ENCODE results near the gene BRCA1.
A peak's percentile ranks its signal among the peaks of the same experiment; 100 is the strongest.
"Not testable (repeated sequence)": the region's sequence is repeated elsewhere in the genome, so short reads cannot be mapped to it uniquely, and the experiment has no call there.

Gene BRCA1

DNA sequence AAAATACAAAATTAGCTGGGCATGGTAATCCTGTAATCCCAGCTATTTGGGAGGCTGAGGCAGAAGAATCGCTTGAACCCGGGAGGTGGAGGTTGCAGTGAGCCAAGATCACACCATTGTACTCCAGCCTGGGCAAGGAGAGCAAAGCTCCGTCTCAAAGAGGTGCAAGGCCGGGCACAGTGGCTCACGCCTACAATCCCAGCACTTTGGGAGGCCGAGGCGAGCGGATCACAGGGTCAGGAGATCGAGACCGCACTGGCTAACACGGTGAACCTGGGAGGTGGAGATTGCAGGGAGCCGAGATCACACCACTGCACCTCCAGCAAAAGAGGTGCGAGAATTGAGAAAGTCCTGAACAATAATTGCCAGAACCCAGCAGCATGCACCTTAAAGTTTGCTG, 124.3 kb downstream of the BRCA1 start:
- DNase-seq: not testable (repeated sequence)

DNA sequence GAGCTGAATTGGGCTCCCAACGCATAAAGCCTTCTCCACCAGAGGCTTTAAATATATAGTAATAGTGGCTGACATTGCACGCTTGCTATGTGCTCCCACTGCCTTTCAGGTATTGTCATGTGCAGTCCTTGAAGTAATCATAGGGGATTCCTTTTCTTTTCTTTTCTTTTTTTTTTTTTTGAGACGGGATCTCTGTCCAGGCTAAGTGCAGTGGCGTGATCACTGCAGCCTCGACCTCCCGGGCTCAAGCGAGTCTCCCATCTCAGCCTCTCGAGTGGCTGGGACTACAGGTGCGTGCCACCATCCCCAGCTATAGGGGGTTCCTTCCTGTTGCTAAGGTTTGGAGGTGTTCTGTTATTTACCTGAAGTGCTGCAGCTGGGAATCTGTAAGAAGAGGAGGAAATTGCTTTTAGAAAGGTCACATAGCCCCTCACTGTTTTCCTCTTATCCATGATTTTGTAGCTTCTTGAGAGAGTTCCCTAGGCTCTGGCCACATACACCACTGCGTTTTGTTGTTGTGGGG, 126.1 kb downstream of the BRCA1 start:
- DNase-seq: no peak

DNA sequence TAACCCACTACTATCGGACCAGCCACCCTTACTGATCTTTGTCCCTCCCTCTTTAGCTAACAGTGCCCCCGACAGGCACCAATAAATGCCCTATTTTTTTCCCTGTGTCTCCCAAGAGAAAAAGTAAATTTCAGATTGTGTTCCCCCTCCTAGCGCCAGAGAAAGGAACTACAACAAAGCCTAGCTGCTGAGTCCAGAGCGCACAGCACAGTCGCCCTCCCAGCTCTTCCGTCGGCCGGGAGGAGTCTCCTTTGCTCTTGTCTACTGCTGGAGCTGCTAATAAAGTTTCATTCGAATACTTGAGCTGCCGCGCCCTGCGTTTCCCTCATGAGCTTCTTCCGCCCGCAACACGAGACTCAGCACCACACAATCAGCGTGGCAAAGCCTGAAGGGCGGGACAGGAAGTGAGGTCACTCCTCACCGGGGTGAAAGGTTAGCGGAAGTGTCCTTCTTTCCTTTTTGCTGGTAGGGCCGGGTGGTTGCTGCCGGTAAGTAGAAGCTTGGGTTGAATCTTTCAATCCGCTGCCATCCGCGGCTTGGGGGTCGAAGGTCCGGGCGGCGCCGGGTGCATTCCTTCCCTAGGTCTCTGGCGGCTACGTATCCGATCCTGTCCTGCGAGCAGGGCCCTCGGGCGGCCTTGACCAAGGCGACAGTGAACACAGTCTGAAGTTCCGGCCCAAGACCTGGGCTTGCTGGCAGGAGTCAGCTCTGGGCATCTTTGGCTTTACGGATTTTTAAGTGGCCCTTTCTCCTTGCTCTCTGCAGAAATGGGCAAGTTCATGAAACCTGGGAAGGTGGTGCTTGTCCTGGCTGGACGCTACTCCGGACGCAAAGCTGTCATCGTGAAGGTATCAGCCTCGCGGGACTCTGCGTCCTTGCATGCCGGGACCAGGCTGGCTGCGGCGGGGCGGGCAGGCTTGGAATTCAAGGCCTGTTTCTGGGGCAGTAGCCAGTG, 126.9 kb downstream of the BRCA1 start, which contains the start of gene RPL27:
Gene RPL27, plus strand, starts transcription at position 436 of the 955 bp plus-strand sequence. Its CDS starts 332 bp downstream, at position 768.
- peak; percentile 100 for DNase-seq

DNA sequence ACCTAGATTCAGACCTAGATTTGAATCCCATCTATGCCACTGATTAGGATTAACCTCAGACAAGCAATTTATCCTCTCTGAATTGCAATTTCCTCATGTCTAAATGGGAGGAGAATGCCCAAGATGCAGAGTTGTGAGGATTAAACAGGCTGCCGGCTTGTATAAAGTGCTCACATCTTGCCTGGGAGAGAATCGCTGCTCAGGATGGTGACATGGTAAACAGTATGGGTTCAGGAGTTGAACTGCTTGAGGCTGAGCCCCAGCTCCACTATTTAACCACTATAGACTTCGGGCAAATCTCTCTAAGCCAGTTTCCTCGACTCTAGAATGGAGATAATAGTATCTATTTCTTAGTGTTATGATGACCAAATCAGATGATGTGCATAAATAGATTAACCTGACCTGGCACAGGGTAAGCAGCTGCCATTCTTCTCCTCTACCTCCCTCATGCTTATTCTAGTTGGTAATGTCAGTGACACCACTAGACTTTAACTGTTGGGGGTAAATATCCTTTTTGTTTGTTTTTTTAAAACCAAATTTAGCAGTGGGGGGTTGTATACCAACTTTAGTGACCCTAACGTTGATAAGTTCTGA, 127.7 kb downstream of the BRCA1 start:
- DNase-seq: no peak
